Fibroblast of lung (primary cell): ENCODE results near the gene POLK.

Source experiments
- CTCF ChIP-seq, 2 donors: IDR thresholded peaks in 1 of 2; conservative IDR thresholded peaks in 1 of 2; 1 replicate in 1 of 2; 2 replicates in 1 of 2; pipeline ENCODE4 v1.5.1; 2011 to 2012; ENCODE audit warnings: low read length in 2 of 2, control low read depth in 1 of 2, inconsistent platforms in 1 of 2, low read depth in 1 of 2, mild to moderate bottlenecking in 1 of 2
- EZH2 ChIP-seq: IDR thresholded peaks from 2 replicates; pipeline ENCODE4 v1.5.1; 2012; ENCODE audit warnings: low read length, control low read depth, mild to moderate bottlenecking; ENCODE audit errors: missing control alignments

- TF ChIP-seq CTCF (conservative IDR thresholded peaks at IDR 0.05 in 1 of 2, IDR thresholded peaks at IDR 0.05 in 1 of 2; ENCODE audit: low read depth in 1 of 2, low read length in 2 of 2) = no peak
- no peak for TF ChIP-seq EZH2
Measured at GRCh38 chr5:75612901-75613300, 101.2 kb downstream of the POLK start.
